RWPE2 (cell line): ENCODE data around the gene KRT6A.
A peak's percentile ranks its signal among the peaks of the same experiment; 100 is the strongest.

ENCODE experiments used
- ATAC-seq: fragments of 200-7000 bp; cut with Tn5 transposase; 3 replicates; pipeline ENCODE4 v1.9.1; 2021; ENCODE audit warnings: low read depth
- DNase-seq: peaks from one replicate; pipeline ENCODE4 v3.0.0-alpha.2; 2020; ENCODE audit warnings: low spot score
- H3K27ac ChIP-seq: fragments of 450-650 bp; 2 replicates; pipeline ENCODE4 v1.5.1; 2017; ENCODE audit warnings: mild to moderate bottlenecking; ENCODE audit not compliant: poor library complexity, severe bottlenecking
- H3K27me3 ChIP-seq: fragments of 250-450 bp; sonication (Bioruptor Pico); 2 replicates; pipeline ENCODE4 v1.5.1; 2021; ENCODE audit warnings: mild to moderate bottlenecking, moderate library complexity; ENCODE audit not compliant: insufficient read depth, poor library complexity, severe bottlenecking
- H3K36me3 ChIP-seq: fragments of 250-450 bp; sonication (Bioruptor Pico); 2 replicates; pipeline ENCODE4 v1.5.1; 2020; ENCODE audit warnings: low read depth, mild to moderate bottlenecking, moderate library complexity
- H3K4me1 ChIP-seq: fragments of 250-450 bp; sonication (Bioruptor Pico); 2 replicates; pipeline ENCODE4 v1.5.1; 2021; ENCODE audit warnings: mild to moderate bottlenecking, moderate library complexity; ENCODE audit not compliant: insufficient read depth, poor library complexity, severe bottlenecking
- H3K4me3 ChIP-seq: fragments of 250-450 bp; sonication (Bioruptor Pico); 2 replicates; pipeline ENCODE4 v1.5.1; 2021; ENCODE audit warnings: mild to moderate bottlenecking, moderate library complexity; ENCODE audit not compliant: severe bottlenecking
- H3K9me3 ChIP-seq: fragments of 250-450 bp; sonication (Bioruptor Pico); 2 replicates; pipeline ENCODE4 v1.5.1; 2021; ENCODE audit warnings: mild to moderate bottlenecking, moderate library complexity; ENCODE audit not compliant: severe bottlenecking
- CTCF ChIP-seq: fragments of 450-650 bp; IDR thresholded peaks from one replicate; pipeline ENCODE4 v1.5.1; 2017; ENCODE audit warnings: mild to moderate bottlenecking, moderate library complexity; ENCODE audit not compliant: poor library complexity, severe bottlenecking

KRT6A gene

GRCh38 chr12:52446367-52447045 lies 46.6 kb downstream of the KRT6A start:
- Histone ChIP-seq H3K27ac (no peak overlapping the region), H3K4me1 (peaks cover 18% of the 10 kb centered on the region), H3K9me3 (no peaks in the 10 kb centered on the region), H3K27me3 (no peaks in the 10 kb centered on the region), H3K36me3 (no peaks in the 10 kb centered on the region), H3K4me3 (no peak overlapping the region)
- DNase-seq, result no peak
- no peak for ATAC-seq
- no peak for TF ChIP-seq CTCF

GRCh38 chr12:52445876-52446275 lies 47.2 kb downstream of the KRT6A start:
- Histone ChIP-seq H3K27me3 (no peaks in the 10 kb centered on the region), H3K4me1 (peaks cover 24% of the 10 kb centered on the region), H3K9me3 (no peaks in the 10 kb centered on the region), H3K36me3 (no peaks in the 10 kb centered on the region), H3K4me3 (no peak overlapping the region), H3K27ac (no peak overlapping the region)
- TF ChIP-seq CTCF, result no peak
- DNase-seq (no peak), ATAC-seq (no peak)

DNA sequence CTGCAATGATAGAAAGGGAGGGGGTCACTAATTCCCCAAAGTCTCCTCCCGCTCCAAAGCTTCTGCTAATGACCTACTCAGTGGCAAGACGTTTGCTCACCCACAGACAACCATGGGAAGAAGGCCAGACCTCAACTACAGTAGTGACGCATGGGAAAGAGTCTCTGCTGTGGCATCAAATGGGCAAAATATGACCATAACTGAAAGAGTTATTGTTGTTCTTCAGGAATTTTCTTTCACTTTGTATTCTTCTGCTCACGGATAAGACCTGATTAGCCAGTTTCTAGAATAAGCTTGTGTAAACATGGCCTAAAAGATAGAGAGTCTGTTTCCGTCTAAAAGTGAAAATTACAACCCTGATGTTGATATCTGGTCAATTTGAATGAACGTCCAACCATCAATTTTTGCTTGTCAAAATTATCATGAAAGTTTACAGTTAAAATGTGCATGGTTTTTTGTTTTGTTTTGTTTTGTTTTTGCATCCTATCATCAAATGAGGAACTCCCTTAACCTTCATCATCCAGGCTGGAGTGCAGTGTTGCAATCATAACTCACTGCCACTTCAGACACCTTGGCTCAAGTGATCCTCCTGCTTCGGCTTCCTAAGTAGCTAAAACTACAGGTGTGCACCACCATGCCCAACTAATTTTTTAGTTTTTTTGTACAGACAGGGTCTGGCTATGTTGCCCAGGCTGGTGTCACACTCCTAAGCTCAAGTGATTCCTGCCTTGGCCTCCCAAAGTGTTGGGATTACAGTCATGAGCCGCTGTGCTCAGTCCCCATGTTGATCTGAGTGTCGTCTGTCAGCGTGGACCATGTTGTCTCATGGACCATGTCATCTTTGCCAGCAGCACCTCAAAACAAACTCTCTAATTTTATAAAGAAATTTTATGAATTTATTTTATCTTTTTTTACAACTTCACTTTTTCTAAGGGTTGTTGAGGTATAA lies 48.1 kb downstream of the KRT6A start:
- no peaks in the 10 kb centered on the region for H3K36me3 ChIP-seq
- TF ChIP-seq CTCF, result no peak
- H3K4me1 ChIP-seq, result peaks cover 34% of the 10 kb centered on the region
- peak overlapping the region; percentile 99 for H3K27ac ChIP-seq
- no peak for ATAC-seq
- H3K4me3 ChIP-seq, result no peak overlapping the region
- DNase-seq, result no peak
- no peaks in the 10 kb centered on the region for H3K9me3 ChIP-seq
- H3K27me3 ChIP-seq, result no peaks in the 10 kb centered on the region

DNA sequence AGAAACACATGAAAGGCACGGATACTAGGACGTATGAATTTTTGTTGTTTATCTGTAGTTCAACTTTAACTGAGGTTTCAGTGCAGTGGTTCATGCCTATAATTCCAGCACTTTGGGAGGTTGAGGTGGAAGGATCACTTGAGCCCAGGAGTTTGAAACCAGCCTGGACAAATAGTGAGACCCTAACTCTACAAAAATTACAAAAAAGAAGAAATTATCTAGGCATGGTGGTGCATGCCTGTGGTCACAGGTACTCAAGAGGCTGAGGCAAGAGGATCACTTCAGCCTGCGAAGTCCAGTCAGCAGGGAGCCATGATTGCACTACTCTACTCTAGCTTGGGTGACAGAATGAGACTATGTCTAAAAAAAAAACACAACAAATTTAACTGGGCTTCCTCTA lies 49.1 kb downstream of the KRT6A start:
- Histone ChIP-seq H3K36me3 (no peaks in the 10 kb centered on the region), H3K27ac (peak overlapping the region; percentile 99), H3K27me3 (no peaks in the 10 kb centered on the region), H3K4me3 (no peak overlapping the region), H3K9me3 (no peaks in the 10 kb centered on the region), H3K4me1 (peaks cover 39% of the 10 kb centered on the region)
- DNase-seq (no peak), ATAC-seq (no peak)
- TF ChIP-seq CTCF, result no peak
